K562 (cell line): ENCODE measurements around the gene FANCG. TPM values are rescaled to one million over a fixed set of nuclear protein-coding genes. Genes with fewer than 3 reads are reported as not detected.

Experiments used
- BRD4 ChIP-seq: fragments of 200-600 bp; sonication (generic); IDR thresholded peaks from 2 replicates; pipeline ENCODE4 v1.6.1; 2017; ENCODE audit warnings: inconsistent platforms
- DPF2 ChIP-seq: fragments of 450-650 bp; IDR thresholded peaks from 2 replicates; pipeline ENCODE4 v1.6.1; 2016
- EWSR1 ChIP-seq: fragments of 450-650 bp; IDR thresholded peaks from 2 replicates; pipeline ENCODE4 v1.6.1; 2018; ENCODE audit warnings: borderline replicate concordance, mild to moderate bottlenecking, low read depth, moderate library complexity; ENCODE audit not compliant: partially characterized antibody
- JUND ChIP-seq, 2 experiments: IDR thresholded peaks; 2 replicates in 1 of 2; 3 replicates in 1 of 2; pipeline ENCODE4 v1.6.1; 2011; ENCODE audit warnings: borderline replicate concordance in 2 of 2, low read depth in 2 of 2, low read length in 2 of 2, improper control_type of control experiment in 1 of 2, missing biosample characterization in 1 of 2, missing genetic modification characterization in 1 of 2, missing genetic modification reagents in 1 of 2
- L3MBTL2 ChIP-seq: fragments of 450-650 bp; IDR thresholded peaks from 2 replicates; pipeline ENCODE4 v1.6.1; 2016; ENCODE audit warnings: mild to moderate bottlenecking, moderate library complexity
- NFATC3 ChIP-seq: fragments of 450-650 bp; IDR thresholded peaks from 2 replicates; pipeline ENCODE4 v1.6.1; 2017; ENCODE audit warnings: mild to moderate bottlenecking
- NFIC ChIP-seq: fragments of 450-650 bp; IDR thresholded peaks from 2 replicates; pipeline ENCODE4 v1.6.1; 2017; ENCODE audit warnings: mild to moderate bottlenecking, inconsistent platforms
- NRF1 ChIP-seq, 2 experiments: fragments of 450-650 bp; IDR thresholded peaks in 1 of 2; conservative IDR thresholded peaks in 1 of 2; 2 replicates each; pipeline ENCODE4 v1.6.1; 2014; ENCODE audit warnings: mild to moderate bottlenecking in 2 of 2
- OTX1 ChIP-seq: fragments of 450-650 bp; formaldehyde crosslinking; IDR thresholded peaks from 2 replicates; pipeline ENCODE4 v1.4.0; 2022; ENCODE audit warnings: mild to moderate bottlenecking
- POLR2AphosphoS2 ChIP-seq: IDR thresholded peaks from 2 replicates; pipeline ENCODE4 v1.6.1; 2012; ENCODE audit warnings: low read length, improper control_type of control experiment
- RCOR1 ChIP-seq, 2 experiments: IDR thresholded peaks; 2 replicates each; pipeline ENCODE4 v1.6.1; 2012; ENCODE audit warnings: low read depth in 2 of 2, low read length in 2 of 2, borderline replicate concordance in 1 of 2, improper control_type of control experiment in 1 of 2
- RHOXF2B ChIP-seq: fragments of 250-450 bp; sonication (Bioruptor Pico); conservative IDR thresholded peaks from 2 replicates; pipeline ENCODE4 v1.5.1; 2021
- TAF7 ChIP-seq: fragments of 450-650 bp; IDR thresholded peaks from 2 replicates; pipeline ENCODE4 v1.6.1; 2016; ENCODE audit warnings: missing genetic modification characterization, missing compliant biosample characterization
- TFAM ChIP-seq: fragments of 250-450 bp; sonication (Bioruptor Pico); conservative IDR thresholded peaks from 2 replicates; pipeline ENCODE4 v1.5.0; 2021; ENCODE audit warnings: mild to moderate bottlenecking, moderate library complexity
- ZFP36 ChIP-seq: fragments of 150-350 bp; IDR thresholded peaks from 2 replicates; pipeline ENCODE4 v1.6.1; 2018; ENCODE audit warnings: low read length, low read depth; ENCODE audit not compliant: partially characterized antibody
- ZNF79 ChIP-seq: fragments of 250-450 bp; sonication (Bioruptor Pico); IDR thresholded peaks from 2 replicates; pipeline ENCODE4 v1.4.0; 2020; ENCODE audit warnings: low read depth, mild to moderate bottlenecking, moderate library complexity
- ZSCAN32 ChIP-seq: fragments of 450-650 bp; formaldehyde crosslinking; IDR thresholded peaks from 2 replicates; pipeline ENCODE4 v1.4.0; 2020; ENCODE audit warnings: mild to moderate bottlenecking, moderate library complexity
- polyA plus RNA-seq, 8 experiments: library from polyadenylated mRNA; depleted of rRNA in 4 of 8; stranded (reverse) in 5 of 8; unstranded in 3 of 8; fragments of >200 nt; fragmentation: Nextera tagmentation in 2 of 8; fragmentation: Illumina TruSeq in 1 of 8; extraction: Ambion mirVana in 2 of 8; extraction: Trizol in 1 of 8; gene quantifications; 2 replicates each; pipeline versions ENCODE4 v1.2.1 to v1.2.3, GENCODE V29; 2011 to 2014; ENCODE audit warnings: inconsistent platforms in 1 of 8, missing spikeins in 1 of 8
- total RNA-seq, 7 experiments: library from RNA; depleted of rRNA in 6 of 7; stranded (reverse); fragments of >200 nt in 6 of 7; fragmentation: Illumina TruSeq in 2 of 7; extraction: Trizol in 2 of 7; gene quantifications; 2 replicates each; pipeline versions ENCODE4 v1.2.1 to v1.2.3, GENCODE V29; 2011 to 2021; ENCODE audit warnings: low replicate concordance in 1 of 7
- TF ChIP-seq, protein P1 (sequence below): IDR thresholded peaks from 2 replicates; pipeline ENCODE4 v1.6.1; 2011; ENCODE audit warnings: borderline replicate concordance, low read depth, mild to moderate bottlenecking, moderate library complexity, low read length; ENCODE audit not compliant: insufficient read depth, poor library complexity, severe bottlenecking
- TF ChIP-seq, protein P2 (sequence below): sonication (generic); formaldehyde crosslinking; IDR thresholded peaks from 2 replicates; pipeline ENCODE4 v1.8.1; 2022; ENCODE audit warnings: missing genetic modification reagents

FANCG gene
- total and polyA plus RNA-seq, 9 of the 15 experiments (the other 6 are each of a cell fraction or from before 2014, with no cell fraction given) = 7.5 to 43.9 (median 31.0) TPM

DNA sequence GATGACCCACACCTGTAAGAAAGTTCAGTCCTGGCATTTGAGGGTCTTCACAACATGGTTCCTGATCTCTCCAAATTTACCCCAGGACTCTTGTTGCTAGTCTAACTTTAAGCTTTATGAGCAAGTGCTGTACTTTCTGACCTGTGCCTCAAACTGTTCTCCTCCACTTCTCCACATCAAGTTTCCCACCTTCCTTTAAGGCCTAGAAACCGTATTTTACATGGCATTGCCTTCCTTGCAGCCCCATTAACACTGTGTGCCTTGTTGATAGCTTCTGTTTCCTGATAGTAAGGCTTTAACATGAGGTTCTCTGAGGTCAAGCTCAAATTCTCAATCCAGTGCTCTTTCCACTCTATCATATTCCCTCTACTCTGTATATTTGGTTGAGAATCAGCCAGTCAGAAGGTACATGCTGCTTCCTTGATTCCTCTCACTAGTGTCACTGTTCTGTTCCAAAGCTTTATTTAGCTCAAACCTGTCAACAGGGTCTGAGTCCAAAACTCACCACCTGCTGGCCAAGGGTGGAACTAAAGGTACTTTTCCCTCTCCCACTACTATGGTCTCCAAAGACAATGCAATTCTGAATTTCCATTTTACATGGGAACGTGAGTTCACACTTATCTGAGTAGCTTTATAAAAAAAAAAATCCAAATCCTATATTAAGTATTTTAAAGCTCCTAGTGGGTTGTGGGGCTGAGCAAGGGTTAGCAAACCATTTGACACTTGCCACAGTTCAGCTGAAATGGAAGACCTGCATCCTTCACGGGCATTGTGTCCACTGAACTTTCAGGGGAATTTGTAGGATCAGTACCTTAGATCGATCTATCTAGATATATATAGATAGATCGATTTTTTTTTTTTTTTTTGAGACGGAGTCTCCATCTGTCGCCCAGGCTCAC is 28.4 kb downstream of the FANCG start (continued):
- TF ChIP-seq RHOXF2B = no peak
- TF ChIP-seq RCOR1 (IDR thresholded peaks at IDR 0.05; ENCODE audit: borderline replicate concordance in 1 of 2, low read depth in 2 of 2, low read length in 2 of 2) = peak in 1 of 2 experiments; percentile 20; a peak in 1 of 4 replicates
- TF ChIP-seq ZSCAN32 (CRISPR knock-in tag) = no peak
- TF ChIP-seq TAF7 (tag) = no peak
- no peak for TF ChIP-seq JUND (IDR thresholded peaks at IDR 0.05; ENCODE audit: borderline replicate concordance, low read depth, low read length)
- TF ChIP-seq JUND (tag; IDR thresholded peaks at IDR 0.05; ENCODE audit: borderline replicate concordance, low read depth, low read length) = 0 out of 3 replicates have a peak, but pooled peaks have one; percentile 22
- TF ChIP-seq OTX1 = no peak
- no peak for TF ChIP-seq TFAM (CRISPR knock-in tag)
- TF ChIP-seq BRD4 = no peak
- no peak for TF ChIP-seq NRF1 (conservative IDR thresholded peaks at IDR 0.05 in 1 of 2, IDR thresholded peaks at IDR 0.05 in 1 of 2)
- peak; percentile 17; the same call in 1 of the 2 replicates for TF ChIP-seq NFIC
- TF ChIP-seq, protein P1, sequence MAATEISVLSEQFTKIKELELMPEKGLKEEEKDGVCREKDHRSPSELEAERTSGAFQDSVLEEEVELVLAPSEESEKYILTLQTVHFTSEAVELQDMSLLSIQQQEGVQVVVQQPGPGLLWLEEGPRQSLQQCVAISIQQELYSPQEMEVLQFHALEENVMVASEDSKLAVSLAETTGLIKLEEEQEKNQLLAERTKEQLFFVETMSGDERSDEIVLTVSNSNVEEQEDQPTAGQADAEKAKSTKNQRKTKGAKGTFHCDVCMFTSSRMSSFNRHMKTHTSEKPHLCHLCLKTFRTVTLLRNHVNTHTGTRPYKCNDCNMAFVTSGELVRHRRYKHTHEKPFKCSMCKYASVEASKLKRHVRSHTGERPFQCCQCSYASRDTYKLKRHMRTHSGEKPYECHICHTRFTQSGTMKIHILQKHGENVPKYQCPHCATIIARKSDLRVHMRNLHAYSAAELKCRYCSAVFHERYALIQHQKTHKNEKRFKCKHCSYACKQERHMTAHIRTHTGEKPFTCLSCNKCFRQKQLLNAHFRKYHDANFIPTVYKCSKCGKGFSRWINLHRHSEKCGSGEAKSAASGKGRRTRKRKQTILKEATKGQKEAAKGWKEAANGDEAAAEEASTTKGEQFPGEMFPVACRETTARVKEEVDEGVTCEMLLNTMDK = peak; percentile 55
- TF ChIP-seq ZFP36 = no peak
- TF ChIP-seq EWSR1 = no peak
- no peak; the same call in 1 of the 2 replicates for TF ChIP-seq DPF2
- TF ChIP-seq, protein P2, sequence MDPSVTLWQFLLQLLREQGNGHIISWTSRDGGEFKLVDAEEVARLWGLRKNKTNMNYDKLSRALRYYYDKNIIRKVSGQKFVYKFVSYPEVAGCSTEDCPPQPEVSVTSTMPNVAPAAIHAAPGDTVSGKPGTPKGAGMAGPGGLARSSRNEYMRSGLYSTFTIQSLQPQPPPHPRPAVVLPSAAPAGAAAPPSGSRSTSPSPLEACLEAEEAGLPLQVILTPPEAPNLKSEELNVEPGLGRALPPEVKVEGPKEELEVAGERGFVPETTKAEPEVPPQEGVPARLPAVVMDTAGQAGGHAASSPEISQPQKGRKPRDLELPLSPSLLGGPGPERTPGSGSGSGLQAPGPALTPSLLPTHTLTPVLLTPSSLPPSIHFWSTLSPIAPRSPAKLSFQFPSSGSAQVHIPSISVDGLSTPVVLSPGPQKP (CRISPR knock-in tag) = no peak
- no peak for TF ChIP-seq POLR2AphosphoS2
- TF ChIP-seq NFATC3 = no peak
- no peak for TF ChIP-seq L3MBTL2
- no peak for TF ChIP-seq ZNF79
